HL-60/S4 treated with retinoic acid at 250 ng/mL for 4 days and 3 days (cell line): ENCODE results near the gene CDCA3.

Experiments used
- in situ Hi-C: fragments of 300-500 bp; cut with MboI; formaldehyde crosslinking; loops from 2 replicates; pipeline ENCODE4 v1.7.0; 2022; ENCODE audit warnings: low sequenced_read_pairs

CDCA3 gene

GRCh38 chr12:6833189-6833890 is 17.7 kb downstream of the CDCA3 start:
- in situ Hi-C loops, result no loop called here

GRCh38 chr12:6832125-6832524 is 19.0 kb downstream of the CDCA3 start:
- in situ Hi-C loops, result no loop called here

GRCh38 chr12:6831450-6831995 is 19.6 kb downstream of the CDCA3 start:
- in situ Hi-C loops, result no loop called here

GRCh38 chr12:6830999-6831398 is 20.1 kb downstream of the CDCA3 start:
- in situ Hi-C loops, result no loop called here

GRCh38 chr12:6830286-6830890 is 20.7 kb downstream of the CDCA3 start:
- in situ Hi-C loops, result no loop called here

- in situ Hi-C loops, result loop anchor here (10.0 kb wide), 1 partner anchor 215 kb away; no protein-coding TSS in a partner anchor
Observed at GRCh38 chr12:6829536-6830220, 21.4 kb downstream of the CDCA3 start.

- in situ Hi-C loops, result loop anchor here (10.0 kb wide), 1 partner anchor 214 kb away; no protein-coding TSS in a partner anchor
Observed at GRCh38 chr12:6828781-6829535, 22.1 kb downstream of the CDCA3 start.

DNA sequence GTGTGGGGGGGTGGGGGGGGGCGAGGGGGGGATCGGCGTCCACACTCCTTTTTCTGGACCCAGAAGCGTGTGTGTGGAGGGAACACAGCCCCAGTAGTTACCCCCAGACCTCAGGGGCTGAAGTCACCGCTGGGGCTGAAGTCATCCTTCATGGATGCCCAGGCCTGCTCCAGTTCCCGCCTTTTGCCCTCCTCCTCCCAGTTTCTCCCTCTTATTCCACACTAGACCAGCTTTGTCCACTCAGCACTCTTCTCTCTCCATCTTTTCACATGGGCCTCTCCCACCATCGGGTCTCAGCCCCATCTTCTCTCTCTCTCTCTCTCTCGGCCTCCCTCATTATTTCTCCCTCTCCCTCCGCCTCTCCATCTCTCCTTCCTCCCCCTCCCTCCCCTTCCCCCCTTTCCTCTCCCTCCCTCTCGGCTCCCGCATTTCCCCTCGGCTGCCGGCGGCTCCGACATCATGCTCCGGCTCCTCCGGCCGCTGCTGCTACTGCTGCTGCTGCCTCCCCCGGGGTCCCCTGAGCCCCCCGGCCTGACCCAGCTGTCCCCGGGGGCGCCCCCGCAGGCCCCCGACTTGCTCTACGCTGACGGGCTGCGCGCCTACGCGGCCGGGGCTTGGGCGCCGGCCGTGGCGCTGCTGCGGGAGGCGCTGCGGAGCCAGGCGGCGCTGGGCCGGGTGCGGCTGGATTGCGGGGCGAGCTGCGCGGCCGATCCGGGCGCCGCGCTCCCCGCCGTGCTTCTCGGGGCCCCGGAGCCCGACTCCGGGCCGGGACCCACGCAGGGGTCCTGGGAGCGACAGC is 22.9 kb downstream of the CDCA3 start, which contains the start of gene P3H3:
Gene P3H3 (plus strand): TSS at position 426 of the 799 bp plus-strand sequence. CDS start 34 bp downstream, at position 460.
- in situ Hi-C loops, result loop anchor here (10.0 kb wide), 1 partner anchor 213 kb away; no protein-coding TSS in a partner anchor

DNA sequence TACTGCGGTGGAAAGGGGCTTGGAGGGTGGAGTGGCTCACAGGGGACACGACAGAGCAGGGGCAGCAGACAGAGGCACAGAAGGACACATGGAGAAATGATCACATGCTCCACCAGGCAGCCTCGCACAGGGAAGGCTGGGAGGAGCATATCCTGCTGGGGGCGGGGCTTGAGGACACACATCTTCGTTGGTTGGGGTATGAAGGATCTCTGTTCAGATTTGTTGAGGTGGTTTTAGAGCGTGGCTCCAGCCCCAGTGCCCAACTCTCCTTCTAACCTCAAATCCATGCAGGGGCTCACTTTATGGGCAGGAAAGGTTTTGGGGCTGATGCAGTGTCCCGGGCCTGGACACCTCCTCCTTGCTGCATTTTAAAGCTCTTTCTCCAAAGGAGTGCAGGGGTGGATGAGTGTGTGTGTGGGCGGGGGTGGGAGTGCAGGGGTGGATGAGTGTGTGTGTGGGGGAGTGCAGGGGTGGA is 23.6 kb downstream of the CDCA3 start:
- in situ Hi-C loops, result loop anchor here (10.0 kb wide), 1 partner anchor 213 kb away; no protein-coding TSS in a partner anchor

- in situ Hi-C loops, result loop anchor here (10.0 kb wide), 1 partner anchor 212 kb away; no protein-coding TSS in a partner anchor
Observed at GRCh38 chr12:6826734-6827436, 24.2 kb downstream of the CDCA3 start.

DNA sequence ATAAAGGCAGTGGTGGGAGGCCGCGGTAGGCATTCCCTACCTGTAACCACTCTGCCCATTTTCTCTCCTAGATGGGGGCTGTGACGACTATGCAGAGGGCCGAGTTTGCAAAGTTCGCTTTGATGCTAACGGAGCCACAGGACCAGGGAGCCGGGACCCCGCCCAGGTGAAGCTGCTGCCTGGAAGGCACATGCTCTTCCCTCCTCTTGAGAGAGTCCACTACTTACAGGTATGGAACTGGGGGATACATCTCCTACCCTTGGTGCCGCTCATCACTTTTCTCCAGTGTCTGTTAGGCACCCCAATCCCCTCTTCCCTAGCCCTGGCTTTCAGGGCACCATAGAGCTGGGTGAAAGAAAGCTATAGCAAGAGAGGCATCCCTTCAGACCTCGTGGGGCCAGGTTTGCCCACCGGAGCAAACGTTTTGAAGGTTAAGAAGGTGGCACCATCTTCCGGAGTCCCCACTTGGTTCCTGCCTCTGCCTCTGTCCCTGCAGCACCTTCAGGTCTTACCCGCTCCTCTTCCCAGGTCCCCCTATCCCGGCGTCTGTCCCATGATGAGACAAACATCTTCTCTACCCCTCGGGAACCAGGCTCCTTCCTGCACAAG is 24.9 kb downstream of the CDCA3 start:
- in situ Hi-C loops, result loop anchor here (10.0 kb wide), 1 partner anchor 211 kb away; no protein-coding TSS in a partner anchor

GRCh38 chr12:6825398-6826124 is 25.5 kb downstream of the CDCA3 start:
- in situ Hi-C loops, result loop anchor here (10.0 kb wide), 1 partner anchor 211 kb away; no protein-coding TSS in a partner anchor

DNA sequence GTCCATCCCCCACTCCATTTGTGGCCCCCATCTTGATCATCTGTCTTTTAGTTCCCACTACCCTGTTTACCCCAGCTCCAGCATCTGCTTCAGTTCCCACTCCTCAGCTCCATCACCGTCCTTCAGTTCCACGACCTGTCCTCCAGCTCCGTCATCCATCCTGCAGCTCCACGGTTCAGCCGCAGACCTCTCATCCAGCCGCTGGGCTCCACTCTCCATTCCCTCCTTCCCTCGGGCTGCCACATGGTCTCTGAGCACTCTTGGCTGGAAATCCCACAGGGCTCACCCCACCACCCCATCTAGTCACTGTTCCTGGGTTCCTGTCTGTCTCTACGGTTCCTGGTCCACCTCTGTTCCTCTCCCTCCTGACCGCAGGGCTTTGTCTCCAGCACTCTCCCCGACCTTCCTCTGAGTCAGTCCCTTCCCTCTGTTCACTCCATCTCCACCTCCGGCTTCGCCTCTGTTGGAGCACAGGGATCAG is 26.1 kb downstream of the CDCA3 start:
- in situ Hi-C loops, result loop anchor here (10.0 kb wide), 1 partner anchor 210 kb away; no protein-coding TSS in a partner anchor

DNA sequence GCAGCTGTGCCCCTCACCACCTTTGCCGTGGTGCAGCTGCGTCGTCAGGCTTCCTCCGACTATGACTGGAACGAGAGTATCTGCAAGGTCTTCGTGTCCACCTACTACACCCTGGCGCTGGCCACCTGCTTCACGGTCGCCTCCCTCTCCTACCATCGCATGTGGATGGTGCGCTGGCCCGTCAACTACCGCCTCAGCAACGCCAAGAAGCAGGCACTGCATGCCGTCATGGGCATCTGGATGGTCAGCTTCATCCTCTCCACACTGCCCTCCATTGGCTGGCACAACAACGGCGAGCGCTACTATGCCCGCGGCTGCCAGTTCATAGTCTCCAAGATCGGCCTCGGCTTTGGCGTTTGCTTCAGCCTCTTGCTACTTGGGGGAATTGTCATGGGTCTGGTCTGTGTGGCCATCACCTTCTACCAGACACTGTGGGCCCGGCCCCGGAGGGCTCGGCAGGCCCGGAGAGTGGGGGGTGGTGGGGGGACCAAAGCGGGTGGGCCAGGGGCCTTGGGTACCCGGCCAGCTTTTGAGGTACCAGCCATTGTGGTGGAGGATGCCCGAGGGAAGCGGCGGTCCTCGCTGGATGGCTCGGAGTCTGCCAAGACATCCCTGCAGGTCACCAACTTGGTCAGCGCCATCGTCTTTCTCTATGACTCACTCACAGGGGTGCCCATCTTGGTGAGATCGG is 26.9 kb downstream of the CDCA3 start:
- in situ Hi-C loops, result loop anchor here (10.0 kb wide), 1 partner anchor 209 kb away; no protein-coding TSS in a partner anchor

DNA sequence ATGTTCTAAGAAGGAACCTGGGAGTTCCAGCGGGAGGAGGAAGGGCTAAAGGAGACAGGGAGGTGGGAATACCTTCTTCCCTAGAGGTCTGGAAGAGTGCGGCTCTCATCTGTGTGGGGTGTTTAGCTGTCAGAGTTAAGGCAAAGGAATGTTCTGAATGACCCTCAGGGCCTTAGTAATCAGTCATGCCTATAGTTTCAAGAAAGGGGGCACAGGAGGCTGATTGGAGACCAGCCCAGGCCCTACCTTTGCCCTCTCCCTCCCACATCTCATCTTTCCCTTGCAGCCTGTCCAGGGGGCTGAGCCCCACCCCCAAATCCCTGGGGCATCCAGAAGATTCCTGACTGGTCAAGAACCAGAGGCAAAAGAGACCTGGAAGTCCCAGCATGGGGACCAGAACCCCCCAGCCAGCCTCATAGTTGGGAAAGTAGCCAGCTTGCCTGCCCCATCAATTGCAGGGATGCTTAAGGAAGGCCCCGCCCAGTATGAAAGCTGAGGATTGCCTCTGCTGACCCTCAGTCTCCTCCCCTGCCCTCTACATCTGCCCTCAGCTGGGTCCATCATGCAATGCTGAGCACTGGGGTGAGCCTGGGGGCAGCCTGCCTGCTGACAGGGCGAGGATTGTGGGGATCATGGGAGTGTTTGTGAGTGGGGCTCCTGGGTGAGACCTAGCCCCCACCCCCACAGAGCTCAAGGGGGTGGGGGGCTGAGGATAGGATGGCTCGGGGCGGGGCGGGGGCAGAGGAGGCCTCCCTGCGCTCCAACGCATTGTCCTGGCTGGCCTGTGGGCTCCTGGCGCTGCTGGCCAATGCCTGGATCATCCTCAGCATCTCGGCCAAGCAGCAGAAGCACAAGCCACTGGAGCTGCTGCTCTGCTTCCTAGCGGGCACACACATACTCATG is 27.7 kb downstream of the CDCA3 start:
- in situ Hi-C loops, result loop anchor here (10.0 kb wide), 1 partner anchor 209 kb away; no protein-coding TSS in a partner anchor
